ENCODE data around the gene LYPD1.

The LYPD1 gene

DNA sequence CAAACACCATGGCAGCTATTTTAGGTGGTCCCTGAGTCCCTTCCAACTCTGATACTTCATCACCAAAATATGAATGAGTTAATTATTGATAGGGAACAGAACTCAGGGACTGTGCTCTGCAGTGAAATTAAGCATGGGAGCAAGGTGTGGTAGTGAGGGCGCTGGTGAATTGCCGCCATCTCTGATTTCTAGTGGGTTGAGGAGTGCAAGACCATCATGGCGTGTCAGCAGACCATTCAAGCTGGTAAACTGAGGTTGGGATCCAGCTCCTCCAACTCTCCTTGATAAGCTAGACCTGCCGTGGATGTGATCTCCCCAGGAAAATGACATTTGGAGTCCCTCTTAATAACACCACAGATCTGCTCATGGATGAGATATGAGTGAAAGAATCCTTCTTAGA lies 70.4 kb downstream of the LYPD1 start:
- no peak for DNase-seq (ENCODE audit: low read depth in 2 of 2, low spot score in 1 of 2)

DNA sequence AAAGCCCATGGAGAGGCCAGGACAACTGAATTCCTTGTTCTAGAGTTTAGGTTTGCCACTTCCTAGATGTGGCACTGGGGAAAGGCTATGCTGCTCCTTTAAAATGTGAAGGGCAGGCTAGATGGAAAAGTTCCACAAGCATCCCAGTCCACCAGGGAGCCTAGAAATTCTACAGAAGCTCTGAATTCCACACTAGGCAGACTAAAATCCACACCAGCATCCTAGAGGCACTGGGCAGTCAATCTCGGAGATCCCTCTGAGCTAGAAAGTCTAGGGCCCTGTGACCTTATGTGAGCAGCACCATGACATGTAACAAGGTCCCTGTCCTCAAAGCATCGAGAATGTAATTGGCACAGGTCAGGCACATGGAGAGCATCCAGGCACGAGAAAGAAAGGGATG lies 71.5 kb downstream of the LYPD1 start:
- DNase-seq (ENCODE audit: low read depth in 2 of 2, low spot score in 1 of 2), result no peak

DNA sequence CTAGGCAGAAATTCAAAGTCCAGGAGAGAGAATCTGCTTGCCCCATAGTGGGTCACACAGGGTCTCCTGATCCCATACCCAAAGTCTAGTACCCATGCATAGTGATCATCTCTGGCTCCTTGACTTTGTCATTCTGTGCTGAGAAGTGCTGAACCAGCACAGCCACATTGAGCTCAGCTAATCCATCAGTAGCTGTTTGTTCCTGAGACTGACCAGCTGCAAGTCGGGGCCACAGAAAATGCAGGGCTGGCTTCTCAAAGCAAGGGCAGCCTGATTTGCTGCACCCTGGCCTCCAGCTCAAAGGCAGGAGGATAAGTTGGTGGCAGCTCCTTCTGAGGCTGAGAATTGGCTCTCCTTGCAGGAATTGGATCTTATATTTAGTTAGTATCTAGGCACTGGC lies 72.2 kb downstream of the LYPD1 start:
- DNase-seq (ENCODE audit: low read depth in 2 of 2, low spot score in 1 of 2), result no peak

DNA sequence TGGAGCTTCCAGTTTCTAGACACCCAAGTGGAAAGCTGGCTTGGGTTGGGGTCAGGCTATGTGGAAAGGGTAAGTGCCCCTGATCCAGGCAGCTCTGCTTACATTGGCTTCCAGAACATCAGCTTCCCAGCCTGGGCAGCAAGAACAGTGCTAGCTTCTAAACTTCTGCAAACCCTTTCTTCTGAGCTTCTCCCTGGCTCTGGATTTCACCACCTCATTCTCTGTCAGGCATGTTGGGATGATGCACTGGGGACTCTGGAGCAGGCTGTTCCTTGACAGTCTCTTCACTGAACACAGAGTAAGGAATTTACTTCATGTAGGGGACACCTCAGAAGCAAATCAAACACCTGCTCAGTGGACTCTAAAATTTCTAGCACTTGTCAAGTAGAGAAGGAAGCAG lies 72.8 kb downstream of the LYPD1 start:
- no peak for DNase-seq (ENCODE audit: low read depth in 2 of 2, low spot score in 1 of 2)

DNA sequence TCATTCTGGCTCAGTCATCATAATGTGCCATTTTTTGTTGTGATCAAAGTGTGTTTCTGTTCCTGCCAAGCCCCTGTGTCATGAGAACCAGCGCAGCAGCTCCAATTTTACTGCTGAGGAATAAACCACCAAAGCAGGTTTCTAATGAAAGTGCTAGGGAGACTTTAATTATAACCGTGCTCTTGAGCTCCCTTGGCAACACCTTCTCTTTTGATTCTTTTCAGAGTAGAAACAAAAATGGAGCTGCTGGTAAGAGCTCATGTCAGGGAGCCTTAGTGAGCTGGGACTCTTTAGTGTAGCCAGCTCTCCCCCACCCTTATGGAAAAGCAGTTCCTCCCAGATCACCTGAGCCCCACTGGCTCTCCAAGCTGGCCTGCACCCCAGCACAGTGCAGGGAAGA lies 74.3 kb downstream of the LYPD1 start:
- no peak for DNase-seq (ENCODE audit: low read depth in 2 of 2, low spot score in 1 of 2)

DNA sequence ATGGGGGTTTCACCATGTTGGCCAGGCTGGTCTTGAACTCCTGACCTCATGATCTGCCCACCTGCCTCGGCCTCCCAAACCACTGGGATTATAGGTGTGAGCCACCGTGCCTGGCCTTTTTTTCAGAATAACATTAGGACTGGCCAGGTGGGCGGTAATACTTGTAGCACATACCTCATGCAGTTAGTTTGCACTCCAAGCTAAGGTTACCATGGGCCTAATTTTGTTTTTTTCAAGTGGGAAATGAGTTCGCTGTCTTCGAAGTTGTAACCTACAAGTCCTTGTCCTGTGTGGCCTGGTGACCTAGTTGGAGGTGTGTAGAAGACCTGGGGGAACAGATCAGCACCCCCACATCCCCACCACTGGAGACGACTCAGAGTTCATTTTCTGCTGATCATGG lies 74.8 kb downstream of the LYPD1 start:
- DNase-seq (ENCODE audit: low read depth in 2 of 2, low spot score in 1 of 2), result no peak
